Fibroblast of skin of right quadriceps (primary cell): ENCODE data around the gene ARHGEF3.

Experiments
- DNase-seq: peaks from one replicate; pipeline ENCODE4 v3.0.0-alpha.2; 2013

ARHGEF3 gene

GRCh38 chr3:56819016-56819809 is 17.5 kb upstream of the ARHGEF3 start:
- DNase-seq: no peak

GRCh38 chr3:56818156-56818985 is 16.6 kb upstream of the ARHGEF3 start:
- no peak for DNase-seq

DNA sequence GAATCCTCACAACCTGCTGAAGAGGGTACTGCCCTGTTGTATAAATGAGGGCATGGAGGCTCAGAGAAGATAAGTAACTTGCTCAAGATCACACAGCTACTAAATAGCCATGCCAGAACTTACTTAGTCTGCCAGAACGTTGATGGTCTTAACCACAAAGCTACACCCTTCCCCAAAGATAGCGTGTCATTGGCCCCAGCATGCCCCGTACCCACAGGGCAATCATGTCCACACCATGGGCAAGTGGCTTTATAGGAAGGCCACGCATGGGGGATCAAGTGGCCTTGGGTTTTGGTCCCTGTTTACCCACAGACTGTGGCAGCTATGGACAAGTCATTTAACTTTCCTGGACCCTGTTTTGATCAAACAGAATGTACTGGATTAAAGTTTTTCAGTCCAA is 15.9 kb upstream of the ARHGEF3 start:
- DNase-seq: no peak

DNA sequence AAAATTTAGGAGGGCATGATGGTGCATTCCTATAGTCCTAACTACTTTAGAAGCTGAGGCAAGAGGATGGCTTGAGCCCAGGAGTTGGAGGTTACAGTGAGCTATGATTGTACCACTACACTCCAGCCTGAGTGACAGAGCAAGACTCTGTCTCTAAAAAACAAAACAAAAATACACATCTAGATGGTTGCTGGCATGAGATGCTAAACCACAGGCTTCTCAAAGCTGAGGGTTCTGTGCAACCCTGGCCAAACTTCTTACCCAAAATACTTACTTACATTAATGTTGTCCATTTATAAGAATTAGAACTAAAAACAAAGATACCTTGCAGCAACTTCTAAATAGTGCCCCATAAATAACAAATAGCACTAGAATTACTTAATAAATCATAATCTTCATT is 14.3 kb upstream of the ARHGEF3 start:
- no peak for DNase-seq

GRCh38 chr3:56815589-56815988 is 13.8 kb upstream of the ARHGEF3 start:
- no peak for DNase-seq

DNA sequence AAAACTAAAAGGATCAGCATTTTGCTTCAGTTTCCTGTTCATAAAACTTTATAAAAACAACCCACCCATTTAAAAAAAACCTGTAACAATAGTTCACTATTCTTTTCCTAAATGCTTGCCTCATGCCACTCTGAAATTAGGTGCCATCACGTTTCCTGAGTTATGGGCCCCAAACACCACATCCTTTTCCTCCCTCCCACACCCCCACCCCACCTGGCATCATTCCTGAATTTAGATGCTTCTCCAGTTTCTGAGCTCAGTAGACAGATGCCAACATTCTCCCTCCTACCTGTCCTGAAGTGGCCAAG is 11.9 kb upstream of the ARHGEF3 start:
- no peak for DNase-seq

DNA sequence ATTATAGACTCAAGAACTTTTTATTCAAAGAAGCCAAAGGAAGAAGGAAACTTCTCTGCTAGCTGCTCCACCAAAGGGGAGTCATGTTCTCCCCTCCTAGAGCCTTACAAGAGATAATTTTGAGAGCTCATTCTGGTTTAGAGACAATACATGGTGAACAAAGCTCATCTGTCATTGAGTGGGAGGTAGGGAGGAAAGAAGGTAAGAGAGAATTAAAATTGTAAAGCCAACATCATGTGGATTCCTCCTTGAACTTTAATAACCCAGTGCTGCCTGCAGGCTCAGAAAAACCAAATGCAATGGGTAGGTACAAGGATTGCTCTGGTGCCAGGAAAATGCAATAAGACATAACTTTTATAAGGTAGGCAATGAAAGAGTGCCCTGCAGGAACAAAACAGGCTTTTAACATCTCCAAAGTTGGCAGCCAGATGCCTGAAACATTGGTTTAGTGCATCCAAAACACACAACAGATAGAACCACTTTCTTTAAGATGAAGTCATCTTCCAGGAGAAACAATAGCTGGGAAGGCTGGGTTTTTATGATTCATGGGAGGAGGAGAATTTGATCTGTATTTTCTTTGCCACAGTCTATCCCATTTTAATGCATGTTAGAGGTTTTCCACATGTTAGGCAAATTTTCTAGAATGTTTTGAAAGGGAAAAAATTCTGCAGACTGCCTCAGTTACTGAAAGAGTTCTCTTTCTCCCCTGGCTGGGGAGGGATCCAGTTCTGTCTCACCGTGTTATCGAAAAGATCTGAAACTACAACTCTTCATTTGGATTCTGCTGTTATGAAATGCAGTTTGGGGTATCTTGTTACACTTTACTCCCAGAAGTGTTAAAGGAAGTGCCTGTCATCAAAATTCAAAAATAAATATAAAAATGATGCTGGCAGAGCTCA is 11.3 kb upstream of the ARHGEF3 start:
- DNase-seq: peak; percentile 33

- DNase-seq: no peak
Observed at GRCh38 chr3:56811546-56812202, 9.9 kb upstream of the ARHGEF3 start.

DNA sequence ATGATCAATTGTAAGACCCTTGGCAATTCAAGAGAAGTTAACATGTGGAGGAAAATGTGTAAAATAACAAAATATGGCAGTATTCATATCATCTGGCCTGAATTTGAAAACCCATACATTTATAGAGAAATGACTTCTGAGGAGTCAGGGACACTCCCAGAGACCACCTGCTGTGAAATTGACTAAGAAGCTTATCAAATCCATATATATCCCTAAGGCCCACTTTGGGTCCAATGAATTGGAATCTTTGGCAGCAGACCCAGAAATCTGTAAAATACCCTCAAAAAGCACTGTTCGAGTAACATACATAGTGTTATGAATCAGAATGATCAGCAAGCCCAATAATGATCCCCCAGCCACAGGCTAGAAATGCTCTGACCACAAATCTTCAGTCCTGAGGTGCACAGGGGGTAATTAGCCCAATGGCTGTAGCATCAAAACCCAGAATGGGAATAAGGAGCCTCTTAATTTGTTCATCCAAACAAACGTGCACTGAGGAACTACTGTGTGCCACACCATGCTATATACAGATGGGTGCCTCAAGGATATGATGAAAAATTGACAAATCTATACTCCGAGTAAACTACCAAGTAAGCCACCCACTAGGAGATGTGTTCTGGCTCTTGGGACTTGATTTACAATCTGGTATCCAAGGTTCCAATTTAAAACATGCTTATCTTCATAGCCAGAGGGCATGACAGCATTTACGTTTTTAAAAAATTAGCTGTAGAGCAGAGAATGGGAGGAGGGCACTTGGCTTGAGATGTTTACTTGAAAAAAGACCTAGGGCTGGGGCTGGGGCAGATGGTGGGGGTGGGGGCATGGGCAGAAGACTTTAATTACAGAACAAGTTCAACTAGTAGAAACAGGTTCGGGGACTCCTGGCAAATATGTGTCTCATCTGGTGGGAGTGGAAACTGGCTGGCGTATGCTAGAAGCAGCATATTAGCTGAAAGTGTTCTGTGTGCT is 9.1 kb upstream of the ARHGEF3 start:
- no peak for DNase-seq

DNA sequence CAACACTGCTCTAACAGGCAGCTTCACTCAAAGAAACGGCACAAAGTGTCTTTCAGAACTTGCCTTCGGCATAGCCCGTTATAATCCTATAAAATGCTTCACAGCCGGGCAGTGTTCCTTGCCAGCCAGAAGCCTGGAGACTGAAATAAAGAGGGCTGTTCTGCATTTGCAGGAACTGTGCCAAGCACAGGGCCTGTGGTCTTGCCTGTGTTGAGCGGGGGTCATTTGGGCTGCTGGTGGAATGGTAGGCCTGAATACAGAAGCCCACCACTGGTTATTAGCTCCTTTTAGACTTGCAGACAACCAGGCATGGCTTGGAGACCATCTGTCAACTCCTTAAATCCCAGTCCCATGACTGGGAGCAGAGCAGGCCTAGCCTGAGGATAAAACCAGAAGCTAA is 4.7 kb upstream of the ARHGEF3 start:
- no peak for DNase-seq

DNA sequence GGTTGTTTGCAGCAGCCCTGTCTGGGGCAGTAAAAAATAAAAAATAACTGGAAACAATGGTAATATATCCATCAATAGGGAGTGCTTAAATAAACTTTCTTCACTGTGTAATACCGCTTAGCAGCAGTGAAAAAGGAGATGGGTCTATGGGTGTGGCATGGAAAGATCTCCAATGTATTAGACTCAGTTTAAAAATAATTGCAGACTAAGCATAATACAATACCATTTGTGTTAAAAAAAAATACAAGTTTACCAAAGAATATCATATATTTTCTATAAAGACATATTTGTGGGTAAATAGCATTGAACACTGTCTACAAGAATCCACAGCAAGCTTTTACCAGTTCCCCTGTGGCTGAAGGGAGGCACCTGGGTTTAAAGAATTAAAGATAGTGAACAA is 1.0 kb upstream of the ARHGEF3 start:
- DNase-seq: no peak

DNA sequence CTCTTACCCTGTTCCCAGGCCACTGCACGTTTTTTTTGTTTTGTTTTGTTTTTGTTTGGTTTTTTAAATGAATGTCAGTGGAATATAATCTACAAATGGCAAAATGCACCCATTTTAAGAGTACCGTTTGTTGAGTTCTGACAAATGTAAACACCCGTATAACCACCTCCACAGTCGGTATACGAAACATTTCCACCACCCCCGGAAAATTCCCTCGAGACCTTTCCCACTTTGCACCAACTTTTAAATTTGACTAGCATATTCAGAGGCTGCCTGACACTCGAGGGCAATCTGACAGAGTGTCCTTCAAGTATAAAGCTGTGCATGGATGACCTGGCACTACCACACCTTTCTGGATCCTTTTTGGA is 613 bp upstream of the ARHGEF3 start:
- no peak for DNase-seq

GRCh38 chr3:56800832-56801661 is 702 bp downstream of the ARHGEF3 start:
- DNase-seq: no peak

- no peak for DNase-seq
Observed at GRCh38 chr3:56800130-56800831, 1.5 kb downstream of the ARHGEF3 start.

- peak; percentile 35 for DNase-seq
Observed at GRCh38 chr3:56799251-56799882, 2.4 kb downstream of the ARHGEF3 start.

DNA sequence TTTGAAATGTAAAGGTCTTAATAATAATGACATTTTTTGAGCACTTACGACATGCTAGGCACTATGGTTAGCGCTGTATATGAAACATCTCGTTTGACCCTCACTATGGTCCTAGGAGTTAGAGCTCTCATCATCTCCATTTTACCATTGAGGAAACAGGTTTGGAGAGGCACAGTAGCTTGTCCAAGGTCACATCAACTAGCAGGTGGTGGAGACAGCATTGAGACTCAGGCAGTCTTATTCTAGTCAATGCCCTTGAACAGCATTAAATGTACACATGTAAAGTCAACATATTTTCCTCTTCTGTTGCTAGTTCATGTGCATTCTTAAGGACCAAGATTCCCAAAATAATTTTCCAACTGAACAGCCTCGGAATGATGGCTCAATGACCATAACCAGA is 4.8 kb downstream of the ARHGEF3 start:
- no peak for DNase-seq

DNA sequence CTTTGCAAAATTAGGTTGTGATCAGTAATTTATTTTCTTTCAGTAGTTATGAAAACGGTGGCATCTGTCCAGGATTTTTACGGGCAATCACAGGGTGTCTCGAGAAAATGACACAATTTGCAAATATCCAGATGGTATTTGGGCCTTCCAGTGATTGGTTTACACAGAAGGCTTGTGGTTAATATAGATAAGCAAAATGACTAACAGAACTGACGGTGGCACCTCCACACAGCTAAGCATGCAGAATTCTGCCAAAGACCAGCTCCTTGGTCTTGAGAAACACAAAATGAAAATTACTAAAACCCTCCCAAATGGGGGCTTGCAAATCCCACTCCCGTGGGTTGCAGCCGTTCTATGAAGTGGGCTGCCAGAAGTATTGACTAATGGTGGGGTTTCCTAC is 5.5 kb downstream of the ARHGEF3 start:
- DNase-seq: peak; percentile 46

GRCh38 chr3:56795829-56796185 is 5.9 kb downstream of the ARHGEF3 start:
- no peak for DNase-seq

DNA sequence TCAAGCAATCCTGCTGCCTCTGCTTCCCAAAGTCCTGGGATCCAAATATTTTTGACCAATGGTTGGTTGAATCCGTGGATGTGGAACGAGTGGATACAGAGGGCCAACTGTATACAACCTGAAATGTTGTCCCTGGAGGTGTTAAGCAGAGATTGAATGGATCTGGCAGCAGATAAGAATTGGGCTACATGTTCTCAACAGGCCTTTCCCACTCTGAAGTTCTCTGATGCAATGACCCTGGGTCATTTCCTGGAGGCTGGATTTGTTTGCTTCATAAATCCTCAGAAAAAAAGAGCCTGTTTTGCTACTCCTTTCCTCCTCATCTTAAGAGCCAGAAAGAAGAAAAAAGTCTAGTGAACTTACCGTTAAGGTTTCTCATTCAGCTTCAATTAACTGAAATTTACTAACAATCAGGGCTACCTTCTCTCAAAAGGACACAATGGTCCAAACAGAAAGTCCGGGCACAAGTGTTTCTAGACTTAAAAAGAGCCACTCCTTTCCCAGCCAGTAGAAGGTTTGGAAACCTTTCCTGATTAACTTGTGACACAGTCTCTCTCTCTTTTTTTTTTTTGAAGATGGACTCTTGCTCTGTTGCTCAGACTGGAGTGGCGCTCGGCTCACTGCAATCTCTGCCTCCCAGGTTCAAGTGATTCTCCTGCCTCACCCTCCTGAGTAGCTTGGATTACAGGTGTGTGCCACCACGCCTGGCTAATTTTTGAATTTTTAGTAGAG is 6.5 kb downstream of the ARHGEF3 start:
- DNase-seq: peak; percentile 21
